NCI-H2196 treated with DMSO at 0.1 percent for 48 hours (cell line): ENCODE results near the gene LRG1.

Experiments used
- DNase-seq: peaks from one replicate; lab custom pipeline; 2025; ENCODE audit not compliant: unreplicated experiment; lab: John Stamatoyannopoulos, UW

The LRG1 gene

DNA sequence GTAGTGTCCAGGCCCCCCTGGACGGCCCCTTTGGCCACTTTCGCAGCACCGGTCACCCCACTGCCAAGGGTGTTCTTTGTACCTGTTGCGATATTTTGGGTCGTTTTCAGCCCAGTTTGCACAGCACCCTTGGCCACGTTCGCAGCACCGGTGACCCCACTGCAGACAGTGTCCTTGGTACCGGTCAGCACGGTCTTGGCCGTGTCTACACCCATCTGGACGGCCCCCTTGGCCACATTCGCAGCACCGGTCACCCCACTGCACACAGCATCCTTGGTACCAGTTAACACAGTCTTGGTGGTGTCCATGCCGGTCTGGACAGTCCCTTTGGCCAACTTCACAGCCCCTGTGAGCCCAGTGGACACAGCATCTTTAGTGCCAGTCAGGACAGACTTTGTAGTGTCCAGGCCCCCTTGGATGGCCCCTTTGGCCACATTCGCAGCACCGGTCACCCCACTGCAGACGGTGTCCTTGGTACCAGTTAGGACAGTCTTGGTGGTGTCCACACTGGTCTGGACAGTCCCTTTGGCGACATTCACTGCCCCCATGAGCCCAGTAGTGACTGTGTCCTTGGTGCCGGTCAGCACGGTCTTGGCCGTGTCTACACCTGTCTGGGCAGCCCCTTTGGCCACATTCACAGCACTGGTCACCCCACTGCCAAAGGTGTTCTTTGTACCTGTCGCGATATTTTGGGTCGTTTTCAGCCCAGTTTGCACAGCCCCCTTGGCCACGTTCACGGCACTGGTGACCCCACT, 28.4 kb downstream of the LRG1 start:
- no peak for DNase-seq

DNA sequence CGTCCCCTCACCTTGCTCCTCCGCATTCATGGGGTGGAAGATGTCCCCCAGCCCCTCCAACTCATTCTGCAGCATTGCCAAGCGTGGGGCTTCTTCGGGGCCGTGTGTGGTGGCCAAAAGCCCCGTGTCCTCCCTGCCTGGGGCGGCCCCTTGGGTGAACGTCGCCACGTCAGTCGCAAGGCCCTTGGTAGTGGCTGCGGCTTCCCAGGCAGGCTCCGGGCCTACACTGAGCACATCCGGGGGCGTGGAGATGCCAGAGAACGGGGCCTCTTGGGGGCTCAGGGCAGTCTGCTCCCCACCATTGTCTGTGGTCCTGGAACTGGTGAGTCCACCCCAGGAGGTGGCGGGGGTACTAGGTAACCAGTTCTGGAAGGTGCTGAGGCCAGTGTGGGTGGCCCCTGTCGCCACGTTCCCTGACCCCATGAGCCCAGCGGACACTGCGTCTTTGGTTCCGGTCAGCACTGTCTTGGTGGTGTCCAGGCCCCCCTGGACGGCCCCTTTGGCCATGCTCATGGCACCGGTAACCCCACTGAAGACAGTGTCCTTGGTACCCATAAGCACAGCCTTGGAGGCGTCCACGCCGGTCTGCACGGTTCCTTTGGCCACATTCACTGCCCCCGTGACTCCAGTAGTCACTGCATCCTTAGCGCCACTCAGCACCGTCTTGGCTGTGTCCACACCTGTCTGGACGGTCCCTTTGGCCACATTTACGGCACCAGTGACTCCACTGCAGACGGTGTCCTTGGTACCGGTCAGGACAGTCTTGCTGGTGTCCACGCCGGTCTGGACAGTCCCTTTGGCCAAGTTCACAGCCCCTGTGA, 29.2 kb downstream of the LRG1 start:
- no peak for DNase-seq

DNA sequence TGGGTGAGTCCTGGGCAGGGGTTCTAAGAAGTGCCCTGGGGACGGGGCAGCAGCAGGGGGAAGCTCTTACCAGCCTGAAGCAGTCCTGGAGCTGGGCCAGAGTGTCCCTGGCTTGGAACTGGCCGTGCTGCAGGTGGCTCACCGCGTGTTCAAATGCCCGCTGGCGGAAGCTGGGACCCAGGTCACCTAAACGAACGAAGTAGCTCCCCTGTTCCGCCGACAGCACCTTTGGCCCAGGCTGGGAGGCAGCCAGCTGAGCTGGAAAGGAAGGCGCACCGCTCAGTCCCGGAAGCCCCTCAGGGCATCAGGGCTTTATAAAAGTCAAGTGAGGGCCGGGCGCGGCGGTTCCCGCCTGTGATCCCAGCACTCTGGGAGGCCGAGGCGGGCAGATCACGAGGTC, 31.1 kb downstream of the LRG1 start:
- DNase-seq = no peak

DNA sequence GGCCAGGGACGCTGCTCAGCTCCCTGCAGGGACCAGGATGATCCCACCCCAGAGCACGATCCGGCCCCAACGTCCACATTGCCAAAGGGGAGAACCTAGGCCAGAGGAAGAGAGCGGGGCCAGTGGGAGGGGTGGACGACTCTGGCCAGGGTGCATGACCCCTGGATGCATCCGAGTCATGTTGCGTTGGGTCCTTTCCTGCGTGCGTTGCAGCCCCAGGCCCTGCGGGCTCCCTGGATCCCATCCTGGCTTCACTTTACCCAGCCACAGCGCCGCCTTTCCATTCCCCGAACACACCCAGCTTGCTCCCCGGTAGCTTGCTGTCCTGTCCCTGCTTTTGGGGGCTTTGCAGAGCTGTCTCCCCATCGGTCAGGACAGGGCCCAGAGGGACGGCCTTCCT, 32.0 kb downstream of the LRG1 start:
- no peak for DNase-seq

DNA sequence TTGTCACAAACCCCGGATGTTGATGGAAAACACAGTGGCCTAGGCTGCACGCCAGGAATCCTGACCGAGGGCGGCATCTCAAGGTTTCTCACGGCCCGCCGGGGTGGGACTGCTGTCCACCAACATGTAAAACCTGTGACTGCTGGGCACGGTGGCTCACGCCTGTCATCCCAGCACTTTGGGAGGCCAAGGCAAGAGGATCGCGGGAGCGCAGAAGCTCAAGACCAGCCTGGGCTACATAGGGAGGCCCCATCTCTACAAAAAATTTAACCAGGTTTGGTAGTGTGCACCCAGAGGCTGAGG, 32.7 kb downstream of the LRG1 start:
- DNase-seq = no peak

DNA sequence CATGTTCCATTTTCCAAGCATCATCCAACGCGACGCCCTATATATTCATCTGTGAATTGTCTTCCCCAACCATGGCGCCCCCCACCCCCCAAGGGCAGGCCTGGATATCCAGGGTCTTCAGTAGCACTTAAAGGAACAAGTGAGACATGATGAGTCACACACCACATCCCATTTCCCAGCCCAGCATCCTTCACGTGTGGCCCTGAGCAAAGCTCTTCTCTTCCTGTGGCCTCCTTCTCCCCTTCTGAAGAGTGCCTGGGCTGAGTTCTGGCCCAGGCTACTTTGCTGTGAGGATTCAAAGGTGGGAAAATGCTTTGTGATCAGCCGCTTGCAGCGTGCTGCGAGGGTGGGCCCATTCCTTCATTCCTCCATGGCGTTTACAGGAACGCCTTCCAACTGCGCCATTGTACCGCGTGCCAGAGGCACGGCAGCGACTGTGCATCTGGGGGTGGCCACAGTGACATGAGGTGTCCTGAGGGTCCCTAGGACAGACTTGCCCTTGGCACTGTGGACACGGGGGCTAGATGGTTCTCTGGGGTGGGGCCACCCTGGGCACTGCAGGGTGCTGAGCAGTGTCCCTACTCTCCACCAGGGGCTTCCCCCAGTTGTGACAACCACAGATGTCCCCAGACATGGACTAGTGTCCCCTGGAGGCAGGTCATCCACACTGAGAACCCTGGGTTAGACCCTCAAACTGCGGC, 33.2 kb downstream of the LRG1 start:
- DNase-seq = no peak

DNA sequence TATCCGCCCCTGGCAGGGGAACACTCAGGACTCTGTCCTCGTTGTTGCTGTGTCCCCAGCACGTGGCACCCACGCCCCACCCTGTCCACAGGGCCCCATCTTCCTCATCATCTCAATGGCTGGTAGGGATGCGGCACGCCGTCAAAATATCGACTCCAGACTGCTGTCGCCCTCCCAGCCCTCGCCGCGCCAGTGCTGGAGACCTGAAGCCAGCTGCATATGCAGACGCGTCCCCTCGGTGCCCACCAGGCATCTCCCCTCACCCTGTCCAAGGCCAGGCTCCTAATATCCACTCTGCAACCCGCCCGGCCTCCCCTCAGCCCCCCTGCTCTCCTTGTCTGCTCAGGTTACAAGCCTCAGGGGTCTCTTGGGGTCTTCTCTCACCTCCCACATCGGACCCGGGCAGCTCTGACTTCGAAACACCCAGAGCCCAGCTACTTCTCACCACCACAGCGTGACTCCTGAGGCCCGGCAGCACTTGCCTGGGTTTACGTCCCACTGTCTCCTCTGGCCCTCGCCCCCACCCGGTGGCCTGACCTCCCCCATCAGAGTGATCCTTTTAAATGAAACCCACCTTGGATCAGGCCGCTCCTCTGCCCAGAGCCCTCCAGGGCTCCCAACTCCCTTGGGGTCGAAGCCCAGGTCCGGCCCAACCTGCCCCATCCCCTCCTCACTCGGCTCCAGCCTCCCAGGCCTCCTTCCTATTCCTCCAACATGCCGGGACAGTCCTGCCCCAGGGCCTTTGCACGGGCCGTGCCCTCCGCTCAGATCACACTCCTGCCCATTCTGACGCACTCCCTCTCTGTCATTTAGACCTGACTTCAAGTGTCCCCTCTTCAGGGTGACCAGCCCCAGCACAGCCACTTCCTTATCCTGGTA, 34.0 kb downstream of the LRG1 start:
- DNase-seq = no peak

DNA sequence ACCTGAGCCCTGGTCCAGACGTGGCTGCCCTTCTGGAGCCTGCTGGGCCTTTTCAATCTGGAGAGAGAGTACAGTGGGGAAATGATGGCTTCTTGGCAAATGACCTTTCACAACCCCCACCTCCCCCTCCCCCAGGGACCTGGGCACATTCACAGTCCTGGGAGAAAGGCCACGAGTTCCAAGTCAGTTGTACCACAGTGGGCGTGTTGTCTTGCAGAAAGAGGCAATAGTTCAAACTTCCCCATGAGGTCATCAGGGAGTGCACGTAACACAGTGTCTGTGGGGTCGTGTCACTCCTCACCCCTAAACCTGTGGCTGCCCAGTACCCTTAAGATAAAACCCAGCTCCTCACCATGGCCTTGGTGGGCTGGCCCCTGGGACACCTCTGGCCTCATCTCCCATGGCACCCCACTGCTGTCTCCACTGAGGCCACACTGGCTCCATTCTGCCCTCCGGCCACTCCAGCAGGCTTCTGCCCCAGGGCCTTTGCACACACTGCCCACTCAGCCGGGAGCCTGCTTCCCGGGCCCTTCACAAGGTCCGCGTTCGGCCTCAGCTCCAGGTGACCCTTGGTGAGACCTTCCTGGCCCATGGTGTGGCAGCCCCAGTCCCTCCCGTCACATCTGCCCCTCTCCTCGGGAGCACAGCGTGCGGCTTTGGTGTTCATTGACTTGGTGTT, 34.8 kb downstream of the LRG1 start:
- DNase-seq = no peak

DNA sequence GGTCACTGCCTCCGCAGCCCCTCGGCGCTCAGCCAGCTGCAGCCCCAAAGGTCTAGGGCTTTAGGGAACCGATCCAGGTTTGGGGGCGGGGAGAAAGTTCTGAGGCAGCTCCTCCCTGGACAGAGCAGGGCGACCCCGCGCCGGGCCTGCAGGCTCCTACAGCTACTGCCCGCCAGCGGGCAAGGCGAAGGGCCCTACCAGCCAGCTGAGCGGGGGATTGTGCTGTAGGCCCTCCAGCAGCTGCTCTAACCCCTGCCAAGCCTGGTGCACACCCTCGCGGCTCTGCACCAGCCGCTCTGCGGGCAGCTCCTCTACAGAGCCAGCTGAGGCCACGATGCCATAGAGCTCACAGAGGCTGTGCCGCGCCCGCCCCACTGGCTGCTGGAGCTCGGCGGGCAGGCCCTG, 35.5 kb downstream of the LRG1 start:
- DNase-seq = no peak

DNA sequence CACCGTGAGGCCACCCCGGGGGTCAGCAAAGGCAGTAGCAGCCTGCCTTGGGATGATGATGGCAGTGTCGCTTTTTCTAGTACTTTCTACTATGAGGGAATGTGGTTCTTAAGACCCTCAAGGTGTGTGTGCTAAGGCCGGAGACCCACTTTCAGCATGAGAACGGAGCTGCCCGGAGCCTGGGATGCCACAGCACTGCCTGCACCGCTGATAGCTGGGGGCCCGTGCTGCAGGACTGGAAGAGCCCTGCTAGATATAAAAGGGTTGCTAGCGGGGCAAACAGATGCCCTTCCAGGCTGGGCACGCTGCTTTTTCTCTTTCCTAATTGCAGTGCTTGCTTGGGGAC, 36.0 kb downstream of the LRG1 start:
- DNase-seq = no peak

DNA sequence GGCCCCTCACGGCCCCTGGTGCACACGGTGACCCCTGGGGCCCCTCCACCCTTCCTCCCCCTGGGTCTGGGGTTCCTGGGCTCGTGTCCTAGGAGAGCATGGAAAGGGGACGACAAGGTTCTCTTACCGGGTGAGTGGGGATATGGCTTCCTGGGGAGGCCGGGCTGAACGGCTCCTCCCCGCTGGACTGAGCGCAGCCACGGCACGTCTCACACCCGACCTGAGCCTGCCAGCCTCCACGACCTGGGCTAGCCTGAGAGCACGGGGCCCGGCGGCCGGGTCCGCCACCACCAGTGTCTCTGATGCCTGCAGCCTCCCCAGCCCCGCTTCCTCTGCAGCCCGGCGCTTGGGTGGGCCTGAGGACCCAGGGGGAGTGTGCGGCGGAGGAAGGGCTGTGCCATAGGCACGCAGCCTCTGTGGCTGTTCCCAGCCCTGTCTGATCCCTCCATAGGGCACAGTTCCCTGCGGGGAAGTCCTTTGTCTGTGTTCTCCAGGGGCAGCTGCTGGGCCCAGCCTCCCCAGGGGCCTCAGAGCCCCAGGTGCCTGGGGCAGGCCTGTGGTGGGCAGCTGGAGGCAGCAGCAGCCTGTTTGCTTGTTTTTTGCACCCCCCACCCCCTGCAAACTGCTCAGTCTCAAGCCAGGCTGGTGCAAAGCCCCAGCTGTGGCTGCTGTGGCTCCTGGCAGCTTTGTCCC, 36.6 kb downstream of the LRG1 start:
- no peak for DNase-seq

DNA sequence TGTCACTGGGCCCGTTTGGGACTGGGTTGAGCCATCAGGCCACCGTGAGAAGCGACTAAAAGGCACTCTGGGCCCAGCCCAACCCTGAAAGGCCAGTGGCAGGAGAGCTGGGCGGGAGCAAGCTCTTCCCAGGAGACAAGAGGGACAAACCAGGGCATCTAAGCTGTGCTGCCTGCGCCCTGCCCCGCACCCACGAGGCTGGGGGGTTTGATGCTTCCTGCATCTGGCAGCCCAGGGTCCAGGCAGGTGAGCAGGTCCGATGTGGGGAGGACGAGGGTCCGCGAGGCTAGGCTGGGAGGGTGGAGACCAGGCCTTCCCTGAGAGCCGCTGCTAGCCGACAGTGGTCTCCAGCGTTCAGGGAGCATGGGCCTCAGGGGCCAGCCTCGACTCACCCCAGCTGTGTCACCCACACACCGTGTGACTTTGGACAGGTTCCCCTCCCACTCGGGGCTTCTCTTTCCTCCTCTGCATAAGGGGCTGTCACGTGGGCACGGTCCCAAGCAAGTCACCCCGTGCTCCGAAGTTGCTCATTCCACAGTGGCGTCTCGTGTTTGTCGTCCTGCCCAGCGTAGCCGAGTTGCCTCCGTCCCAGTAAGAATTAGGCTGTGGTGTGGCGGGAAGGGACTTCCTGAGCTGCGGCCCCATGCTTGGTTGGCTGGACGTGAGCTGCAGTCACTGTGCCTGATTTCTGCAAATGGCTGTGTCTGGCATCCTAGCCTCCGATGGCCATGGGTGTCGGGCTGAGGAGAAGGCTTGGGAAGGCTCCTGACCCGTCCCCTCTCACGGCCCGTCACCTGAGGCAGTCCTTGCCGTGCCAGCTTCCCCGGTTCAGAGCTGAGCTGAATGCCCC, 37.3 kb downstream of the LRG1 start:
- no peak for DNase-seq

DNA sequence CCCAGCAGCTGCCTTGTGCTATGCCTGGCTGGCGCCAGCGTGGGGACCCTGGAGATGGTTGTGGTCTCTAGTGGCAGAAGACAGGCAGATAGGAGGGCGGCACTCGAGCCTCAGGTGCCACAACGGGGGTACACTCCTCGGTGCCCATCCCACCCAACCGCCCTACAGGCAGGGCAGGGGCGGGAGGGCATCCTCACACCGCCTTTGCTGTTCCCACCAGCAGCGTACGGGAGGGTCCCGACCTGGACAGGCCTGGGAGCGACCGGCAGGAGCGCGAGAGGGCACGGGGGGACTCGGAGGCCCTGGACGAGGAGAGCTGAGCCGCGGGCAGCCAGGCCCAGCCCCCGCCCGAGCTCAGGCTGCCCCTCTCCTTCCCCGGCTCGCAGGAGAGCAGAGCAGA, 38.1 kb downstream of the LRG1 start:
- no peak for DNase-seq

DNA sequence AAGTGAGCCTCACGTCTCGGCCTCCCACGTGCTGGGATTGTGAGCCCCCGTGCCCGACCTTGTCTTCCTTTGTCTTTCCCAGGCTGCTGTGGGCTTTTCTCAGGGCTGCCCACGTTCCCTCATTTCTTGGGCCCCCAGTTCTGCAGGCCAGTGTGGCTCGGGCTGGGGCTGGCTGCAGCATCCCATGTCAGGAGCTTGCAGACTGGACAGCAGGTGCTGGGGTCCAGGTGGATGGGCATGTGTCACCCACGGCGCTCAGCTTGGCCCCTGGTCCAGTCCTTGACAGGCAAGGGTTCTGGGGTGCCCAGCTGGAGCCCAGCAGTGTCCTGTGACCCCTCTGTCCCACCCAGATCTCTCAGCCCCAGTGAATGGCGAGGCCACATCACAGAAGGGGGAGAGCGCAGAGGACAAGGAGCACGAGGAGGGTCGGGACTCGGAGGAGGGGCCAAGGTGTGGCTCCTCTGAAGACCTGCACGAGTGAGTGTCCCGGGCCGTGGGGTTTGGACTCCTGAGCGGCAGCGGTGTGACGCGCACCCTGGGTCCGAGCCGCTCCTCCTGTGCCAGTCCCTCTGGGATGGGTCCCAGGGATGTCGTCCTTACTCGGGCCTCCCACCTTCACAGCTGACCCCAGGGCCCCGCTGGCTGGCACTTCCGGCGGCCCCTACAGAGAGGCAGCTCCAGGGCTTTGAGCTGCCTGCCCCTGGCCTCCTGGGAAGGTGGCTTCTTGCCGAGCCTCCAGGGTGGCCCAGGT, 38.8 kb downstream of the LRG1 start:
- DNase-seq = no peak

DNA sequence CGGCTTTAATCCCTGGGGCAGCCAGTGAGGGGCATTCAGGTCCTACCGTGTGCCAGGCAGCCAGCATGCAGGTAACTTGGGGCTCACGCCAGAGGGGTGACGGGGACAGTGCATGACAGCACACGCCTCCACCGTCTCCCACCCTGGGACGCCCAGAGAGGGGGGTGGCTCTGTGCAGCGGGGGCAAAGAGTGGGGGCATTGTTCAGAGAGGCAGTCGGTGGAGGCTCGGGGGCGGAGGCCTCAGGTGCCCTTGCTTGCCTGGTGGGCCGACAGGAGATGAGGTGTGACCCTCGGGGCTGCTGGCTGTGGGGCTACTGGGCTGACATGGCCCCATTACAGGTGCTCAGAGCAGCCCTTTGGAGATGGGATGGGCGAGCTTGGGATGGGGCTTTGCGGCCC, 40.0 kb downstream of the LRG1 start:
- no peak for DNase-seq

DNA sequence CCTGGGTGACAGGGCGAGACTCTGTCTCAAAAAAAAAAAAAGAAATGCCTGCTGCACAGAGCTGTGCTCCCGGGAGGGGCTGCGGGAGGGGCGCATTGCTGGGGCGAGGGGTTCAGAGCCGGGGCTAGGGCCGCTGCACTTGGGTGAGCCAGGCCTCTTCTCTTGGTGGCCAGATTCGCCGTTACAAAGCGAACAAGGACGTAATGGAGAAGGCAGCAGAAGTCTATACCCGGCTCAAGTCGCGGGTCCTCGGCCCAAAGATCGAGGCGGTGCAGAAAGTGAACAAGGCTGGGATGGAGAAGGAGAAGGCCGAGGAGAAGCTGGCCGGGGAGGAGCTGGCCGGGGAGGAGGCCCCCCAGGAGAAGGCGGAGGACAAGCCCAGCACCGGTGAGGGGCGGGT, 40.5 kb downstream of the LRG1 start:
- no peak for DNase-seq

DNA sequence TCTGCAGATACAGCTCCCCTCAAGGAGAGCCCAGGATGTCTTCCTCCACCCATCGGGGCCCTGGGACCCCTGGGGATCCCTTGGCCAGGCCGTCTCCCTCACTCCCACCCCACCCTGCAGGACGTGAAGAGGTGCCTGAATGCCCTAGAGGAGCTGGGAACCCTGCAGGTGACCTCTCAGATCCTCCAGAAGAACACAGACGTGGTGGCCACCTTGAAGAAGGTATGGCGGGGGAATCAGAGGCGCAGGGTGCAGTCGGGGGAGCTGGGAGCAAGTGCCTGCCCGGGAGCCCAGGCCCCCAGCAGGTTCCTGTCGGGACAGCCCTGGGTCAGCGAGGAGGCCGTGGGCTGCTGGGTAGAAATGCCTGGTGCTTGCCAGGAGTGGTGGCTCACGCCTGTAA, 41.1 kb downstream of the LRG1 start:
- DNase-seq = no peak

DNA sequence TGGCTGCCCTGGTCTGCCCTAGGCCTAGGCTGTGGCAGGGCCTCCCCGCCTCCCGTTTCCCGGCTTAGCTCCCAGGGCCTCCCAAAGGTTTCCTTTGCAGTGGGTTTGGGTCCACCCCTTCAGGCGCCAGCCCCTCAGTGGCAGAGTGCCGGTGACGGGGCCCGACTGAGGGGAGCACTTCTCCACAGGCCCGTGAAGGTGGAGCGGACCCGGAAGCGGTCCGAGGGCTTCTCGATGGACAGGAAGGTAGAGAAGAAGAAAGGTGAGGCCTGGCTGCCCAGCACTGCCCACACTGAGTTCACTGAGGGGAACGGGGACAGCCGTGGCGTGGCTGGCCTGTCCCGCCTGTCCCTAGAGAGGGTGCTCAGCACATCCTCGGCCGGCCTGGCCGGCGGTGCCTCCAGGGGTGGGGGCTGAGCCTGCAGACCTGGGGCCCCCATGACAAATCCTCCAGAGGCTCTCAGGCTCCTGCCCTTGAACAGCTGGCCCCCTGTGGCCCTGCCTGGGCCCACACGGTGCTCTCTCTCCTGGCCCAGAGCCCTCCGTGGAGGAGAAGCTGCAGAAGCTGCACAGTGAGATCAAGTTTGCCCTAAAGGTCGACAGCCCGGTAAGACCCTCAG, 42.0 kb downstream of the LRG1 start:
- no peak for DNase-seq
